Liver (tissue), 3 donors: ENCODE results near the gene MTFR1L.
A peak's percentile ranks its signal among the peaks of the same experiment; 100 is the strongest.

Source experiments
- ATF3 ChIP-seq: IDR thresholded peaks from 2 replicates; pipeline ENCODE4 v1.6.1; 2016; ENCODE audit warnings: antibody characterized with exemption
- CTCF ChIP-seq: fragments of 150-350 bp; IDR thresholded peaks from 2 replicates; pipeline ENCODE4 v1.5.1; 2017; ENCODE audit warnings: improper control_type of control experiment, low read depth, low read length; ENCODE audit not compliant: missing input control
- EGR1 ChIP-seq, 2 donors: IDR thresholded peaks; 2 replicates each; pipeline ENCODE4 v1.6.1; 2016 to 2018; ENCODE audit warnings: antibody characterized with exemption in 2 of 2, low read depth in 2 of 2
- GABPA ChIP-seq, 2 donors: IDR thresholded peaks in 1 of 2; conservative IDR thresholded peaks in 1 of 2; 2 replicates each; pipeline ENCODE4 v1.6.1; 2016; ENCODE audit warnings: antibody characterized with exemption in 2 of 2, mild to moderate bottlenecking in 1 of 2, moderate library complexity in 1 of 2
- HNF4G ChIP-seq: IDR thresholded peaks from 2 replicates; pipeline ENCODE4 v1.6.1; 2016; ENCODE audit warnings: antibody characterized with exemption
- JUND ChIP-seq, 2 donors: IDR thresholded peaks; 2 replicates each; pipeline ENCODE4 v1.6.1; 2016; ENCODE audit warnings: antibody characterized with exemption in 2 of 2
- MAX ChIP-seq: IDR thresholded peaks from 2 replicates; pipeline ENCODE4 v1.6.1; 2016; ENCODE audit warnings: antibody characterized with exemption
- RAD21 ChIP-seq, 2 donors: IDR thresholded peaks; 2 replicates each; pipeline ENCODE4 v1.6.1; 2016; ENCODE audit warnings: antibody characterized with exemption in 2 of 2, mild to moderate bottlenecking in 2 of 2
- REST ChIP-seq: IDR thresholded peaks from 2 replicates; pipeline ENCODE4 v1.6.1; 2016; ENCODE audit warnings: antibody characterized with exemption, mild to moderate bottlenecking
- SP1 ChIP-seq: IDR thresholded peaks from 2 replicates; pipeline ENCODE4 v1.6.1; 2018; ENCODE audit warnings: antibody characterized with exemption, mild to moderate bottlenecking
- TAF1 ChIP-seq: conservative IDR thresholded peaks from 2 replicates; pipeline ENCODE4 v1.6.1; 2016; ENCODE audit warnings: antibody characterized with exemption, mild to moderate bottlenecking
- YY1 ChIP-seq: IDR thresholded peaks from 2 replicates; pipeline ENCODE4 v1.6.1; 2016; ENCODE audit warnings: antibody characterized with exemption, mild to moderate bottlenecking
- ZBTB33 ChIP-seq: IDR thresholded peaks from 2 replicates; pipeline ENCODE4 v1.6.1; 2016; ENCODE audit warnings: antibody characterized with exemption
- donor health status: healthy.
- donor health status: healthy.

- TF ChIP-seq CTCF (peak; percentile 30), ATF3 (no peak), YY1 (no peak), ZBTB33 (no peak), RAD21 (IDR thresholded peaks at IDR 0.05) (peak in 1 of 2 donors; percentile 71), REST (no peak), MAX (no peak), JUND (IDR thresholded peaks at IDR 0.05) (no peak), EGR1 (IDR thresholded peaks at IDR 0.05; ENCODE audit: low read depth in 2 of 2) (no peak), GABPA (IDR thresholded peaks at IDR 0.05 in 1 of 2, conservative IDR thresholded peaks at IDR 0.05 in 1 of 2) (no peak), TAF1 (no peak), SP1 (no peak), HNF4G (no peak)
These were observed 21.8 kb upstream of the MTFR1L start for GRCh38 chr1:25797939-25798338.
